HCT116 (cell line): ENCODE results near the gene AOPEP. TPM values are rescaled to one million over a fixed set of nuclear protein-coding genes. Genes with fewer than 3 reads are reported as not detected.

Experiments used
- ATAC-seq: fragments of 200-7000 bp; cut with Tn5 transposase; 2 replicates; pipeline ENCODE4 v1.9.1; 2020; ENCODE audit warnings: mild to moderate bottlenecking, moderate library complexity
- BruUV-seq: library from RNA; stranded (reverse); fragments of 400-500 nt; replicated peaks from 2 replicates; lab custom pipeline; 2021; lab: Mats Ljungman, UMichigan
- CTCF ChIA-PET: fragments of 300-600 bp; sonication (Branson Sonifier 250); formaldehyde crosslinking; loops from one replicate; lab custom pipeline; 2021; ENCODE audit warnings: antibody characterized with exemption; lab: Charles Lee
- POLR2A ChIA-PET: fragments of 300-600, 350-600 bp; sonication (Branson Sonifier 250); formaldehyde crosslinking; loops from one replicate; lab custom pipeline; 2021; ENCODE audit warnings: antibody characterized with exemption; lab: Charles Lee
- RAD21 ChIA-PET, 2 experiments: fragments of 300-600 bp; sonication (Branson Sonifier 250); formaldehyde crosslinking; loops; one replicate each; lab custom pipeline; 2023; ENCODE audit warnings: low total read pairs in 2 of 2; ENCODE audit not compliant: uncharacterized antibody in 2 of 2, unreplicated experiment in 2 of 2, low non-redundant PET in 1 of 2; lab: Charles Lee
- DNase-seq: peaks from one replicate; pipeline ENCODE4 v3.0.0-alpha.2; 2010; ENCODE audit warnings: low read depth, low spot score
- H2AFZ ChIP-seq: fragments of 200-600 bp; shearing (Covaris generic), sonication (generic); 2 replicates; pipeline ENCODE4 v1.6.1; 2017; ENCODE audit warnings: low read depth, mixed run types, mixed read lengths, antibody characterized with exemption, low read length; ENCODE audit not compliant: poor library complexity, severe bottlenecking
- H3K27ac ChIP-seq: 2 replicates; pipeline ENCODE4 v1.5.1; 2012; ENCODE audit warnings: low read depth, low read length
- H3K27me3 ChIP-seq: fragments of 200-600 bp; sonication (generic); 2 replicates; pipeline ENCODE4 v1.6.1; 2016; ENCODE audit warnings: mixed run types, low read length, mixed read lengths; ENCODE audit not compliant: insufficient read depth
- H3K36me3 ChIP-seq, 2 experiments: fragments of 200-500 bp in 1 of 2; fragments of 200-600 bp in 1 of 2; sonication (Bioruptor generic) in 1 of 2; sonication (generic) in 1 of 2; 2 replicates each; pipeline versions ENCODE4 v1.5.1 to v1.6.1; 2014 to 2016; ENCODE audit warnings: low read length in 2 of 2, inconsistent platforms in 1 of 2, mixed read lengths in 1 of 2, mixed run types in 1 of 2; ENCODE audit not compliant: insufficient read depth in 2 of 2, control insufficient read depth in 1 of 2
- H3K4me1 ChIP-seq, 2 experiments: fragments of 200-600 bp in 1 of 2; sonication (generic) in 1 of 2; 2 replicates each; pipeline versions ENCODE4 v1.5.1 to v1.6.1; 2012 to 2017; ENCODE audit warnings: low read length in 2 of 2, inconsistent platforms in 1 of 2, mild to moderate bottlenecking in 1 of 2, mixed read lengths in 1 of 2, mixed run types in 1 of 2, moderate library complexity in 1 of 2; ENCODE audit not compliant: insufficient read depth in 2 of 2, control insufficient read depth in 1 of 2
- H3K4me2 ChIP-seq: fragments of 200-600 bp; sonication (generic); 2 replicates; pipeline ENCODE4 v1.6.1; 2017; ENCODE audit warnings: mixed run types, low read length, mixed read lengths
- H3K4me3 ChIP-seq, 2 experiments: fragments of 200-600 bp in 1 of 2; sonication (generic) in 1 of 2; replicated peaks in 1 of 2; 2 replicates each; pipeline ENCODE4 v1.5.1; 2011 to 2016; ENCODE audit warnings: low read length in 2 of 2, control low read depth in 1 of 2, low read depth in 1 of 2, mild to moderate bottlenecking in 1 of 2, mixed read lengths in 1 of 2, mixed run types in 1 of 2
- H3K79me2 ChIP-seq: fragments of 200-600 bp; sonication (generic); 2 replicates; pipeline ENCODE4 v1.6.1; 2017; ENCODE audit warnings: mild to moderate bottlenecking, mixed run types, low read length, moderate library complexity, mixed read lengths; ENCODE audit not compliant: insufficient read depth
- H3K9ac ChIP-seq: fragments of 200-600 bp; sonication (generic); 2 replicates; pipeline ENCODE4 v1.6.1; 2016; ENCODE audit warnings: low read length, mixed read lengths
- H3K9me2 ChIP-seq: fragments of 200-600 bp; sonication (generic), shearing (Covaris generic); 2 replicates; pipeline ENCODE4 v1.6.1; 2017; ENCODE audit warnings: mixed run types, mild to moderate bottlenecking, moderate library complexity; ENCODE audit not compliant: insufficient read depth
- H3K9me3 ChIP-seq, 2 experiments: fragments of 200-500 bp in 1 of 2; fragments of 200-600 bp in 1 of 2; sonication (Bioruptor generic) in 1 of 2; sonication (generic) in 1 of 2; 2 replicates each; pipeline ENCODE4 v1.6.1; 2014 to 2017; ENCODE audit warnings: low read length in 2 of 2, mixed read lengths in 2 of 2, inconsistent platforms in 1 of 2, low read depth in 1 of 2, mild to moderate bottlenecking in 1 of 2, mixed run types in 1 of 2, moderate library complexity in 1 of 2; ENCODE audit not compliant: control insufficient read depth in 1 of 2, insufficient read depth in 1 of 2
- H4K20me1 ChIP-seq: fragments of 200-600 bp; sonication (generic), shearing (Covaris generic); 2 replicates; pipeline ENCODE4 v1.6.1; 2017; ENCODE audit warnings: mixed run types, mild to moderate bottlenecking, moderate library complexity; ENCODE audit not compliant: insufficient read depth
- EZH2phosphoT487 ChIP-seq: fragments of 200-600 bp; IDR thresholded peaks from 2 replicates; pipeline ENCODE4 v1.6.1; 2018; ENCODE audit warnings: antibody characterized with exemption, borderline replicate concordance
- FOSL1 ChIP-seq: IDR thresholded peaks from 2 replicates; pipeline ENCODE4 v1.6.1; 2012; ENCODE audit warnings: low read depth
- POLR2A ChIP-seq: IDR thresholded peaks from 2 replicates; pipeline ENCODE4 v1.7.0; 2011; ENCODE audit warnings: borderline replicate concordance; ENCODE audit not compliant: insufficient read depth, insufficient read length; ENCODE audit errors: extremely low read depth
- SRF ChIP-seq: IDR thresholded peaks from 2 replicates; pipeline ENCODE4 v1.6.1; 2012; ENCODE audit warnings: low read depth
- ZBTB33 ChIP-seq: IDR thresholded peaks from 2 replicates; pipeline ENCODE4 v1.6.1; 2011; ENCODE audit warnings: mild to moderate bottlenecking, low read length, moderate library complexity; ENCODE audit not compliant: insufficient replicate concordance; ENCODE audit errors: extremely low read depth
- ZFX ChIP-seq: fragments of 450-650 bp; IDR thresholded peaks from 2 replicates; pipeline ENCODE4 v1.6.1; 2017
- ZNF274 ChIP-seq: fragments of 200-500 bp; sonication (Bioruptor generic); IDR thresholded peaks from 2 replicates; pipeline ENCODE4 v1.6.1; 2014; ENCODE audit warnings: mild to moderate bottlenecking, low read depth, low read length, inconsistent platforms
- intact Hi-C: fragments of 100-400 bp; cut with micrococcal nuclease; formaldehyde crosslinking; loops from 2 replicates; pipeline ENCODE4 v1.10.0; 2022
- total RNA-seq: library from RNA; stranded (reverse); gene quantifications from one replicate; pipeline ENCODE4 v1.2.1, GENCODE V29; 2021; ENCODE audit not compliant: unreplicated experiment

AOPEP gene
- total RNA-seq, 1 experiment from 2014 or later = 15.1 TPM

GRCh38 chr9:95112436-95113280, 386.2 kb downstream of the AOPEP start:
- Histone ChIP-seq H2AFZ (no peak overlapping the region), H3K9ac (no peak overlapping the region), H3K4me3 (no peak overlapping the region), H4K20me1 (no peaks in the 10 kb centered on the region), H3K79me2 (no peaks in the 10 kb centered on the region), H3K9me2 (no peaks in the 10 kb centered on the region), H3K27ac (no peak overlapping the region), H3K4me2 (no peak overlapping the region), H3K27me3 (no peaks in the 10 kb centered on the region), H3K9me3 (no peaks in the 10 kb centered on the region), H3K36me3 (no peaks in the 10 kb centered on the region), H3K4me1 (no peaks in the 10 kb centered on the region)
- intact Hi-C loops = no loop called here
- no peak for TF ChIP-seq EZH2phosphoT487
- TF ChIP-seq ZBTB33 = no peak
- TF ChIP-seq ZNF274 = no peak
- no peak for TF ChIP-seq FOSL1
- TF ChIP-seq SRF = no peak
- no peak for TF ChIP-seq POLR2A
- TF ChIP-seq ZFX = no peak
- RAD21 ChIA-PET = no interaction called here
- POLR2A ChIA-PET = no interaction called here
- CTCF ChIA-PET = interaction anchor here (1.1 kb wide), 1 partner anchor 15 kb away, joined by 3 read pairs; no protein-coding TSS in a partner anchor
- BruUV-seq = no TSS peak
- ATAC-seq (no peak), DNase-seq (no peak)
